GM21529 (cell line): ENCODE data around the gene HSPD1.

Source experiments
- ATAC-seq: cut with Tn5 transposase; IDR thresholded peaks from one replicate; pipeline ENCODE4 v1.9.1; 2021; ENCODE audit not compliant: unreplicated experiment

HSPD1 gene

DNA sequence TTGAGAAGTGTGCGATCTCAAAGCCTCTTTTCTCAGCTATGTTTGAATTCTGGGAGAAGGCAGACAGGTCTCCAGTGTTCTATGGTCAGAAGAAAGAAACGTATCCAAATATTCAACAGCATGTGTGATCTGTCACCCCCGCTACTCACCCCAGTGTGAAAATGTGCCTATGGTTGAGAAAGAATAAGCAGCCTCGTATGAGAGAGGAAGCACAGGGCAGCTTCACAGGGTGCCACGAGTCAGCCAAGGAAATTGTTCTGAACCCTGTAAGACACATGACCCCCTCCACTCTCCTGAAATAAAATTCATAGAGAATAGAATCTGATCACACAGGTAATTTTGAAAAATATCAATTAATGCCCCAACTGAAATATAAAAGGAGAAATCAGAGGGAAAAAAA lies 56.8 kb downstream of the HSPD1 start:
- ATAC-seq = no peak

DNA sequence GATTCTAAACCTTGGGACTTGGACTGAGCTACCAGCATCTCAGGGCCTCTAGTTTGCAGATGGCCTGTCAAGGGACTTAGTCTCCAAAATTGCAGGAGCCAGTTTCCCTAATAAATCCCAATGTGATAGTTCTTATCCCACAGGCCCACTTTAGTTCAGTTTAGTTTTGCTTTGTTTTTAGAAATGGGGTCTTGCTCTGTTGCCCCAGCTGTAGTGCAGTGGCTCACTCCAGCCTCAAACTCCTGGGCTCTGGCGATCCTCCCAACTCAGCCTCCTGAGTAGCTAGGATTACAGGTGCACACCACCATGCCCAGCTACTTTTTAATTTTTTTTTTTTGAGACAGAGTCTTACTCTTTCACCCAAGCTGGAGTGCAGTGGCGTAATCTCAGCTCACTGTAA lies 62.3 kb downstream of the HSPD1 start:
- no peak for ATAC-seq
